Suprapubic skin (tissue), 4 donors: ENCODE data around the gene CEP76. TPM values are rescaled to one million over a fixed set of nuclear protein-coding genes. Genes with fewer than 3 reads are reported as not detected.

Experiments
- DNase-seq, 2 donors: peaks; one replicate each; pipeline ENCODE4 v3.0.0-alpha.2; 2019; ENCODE audit warnings: low spot score in 2 of 2
- H3K27ac ChIP-seq: fragments of 200-600 bp; sonication (generic); one replicate; pipeline ENCODE4 v1.5.1; 2019
- H3K27me3 ChIP-seq: fragments of 200-600 bp; sonication (generic); one replicate; pipeline ENCODE4 v1.5.1; 2019
- H3K36me3 ChIP-seq: fragments of 200-600 bp; sonication (generic); one replicate; pipeline ENCODE4 v1.5.1; 2019
- H3K4me1 ChIP-seq: fragments of 200-600 bp; sonication (generic); one replicate; pipeline ENCODE4 v1.5.1; 2019
- H3K4me3 ChIP-seq: fragments of 200-600 bp; sonication (generic); one replicate; pipeline ENCODE4 v1.5.1; 2019; ENCODE audit warnings: mild to moderate bottlenecking
- H3K9me3 ChIP-seq: fragments of 200-600 bp; sonication (generic); one replicate; pipeline ENCODE4 v1.5.1; 2019
- EP300 ChIP-seq: sonication (generic); formaldehyde crosslinking; IDR thresholded peaks from one replicate; pipeline ENCODE4 v1.6.1; 2017; ENCODE audit warnings: antibody characterized with exemption
- POLR2A ChIP-seq, 2 donors: fragments of 450-650 bp; IDR thresholded peaks; one replicate each; pipeline ENCODE4 v1.6.1; 2017; ENCODE audit warnings: antibody characterized with exemption in 2 of 2, mild to moderate bottlenecking in 2 of 2, moderate library complexity in 2 of 2
- POLR2AphosphoS5 ChIP-seq, 3 donors: sonication (generic); formaldehyde crosslinking; IDR thresholded peaks; one replicate each; pipeline ENCODE4 v1.6.1; 2017; ENCODE audit warnings: antibody characterized with exemption in 3 of 3
- WGBS: methylation state at CpG from one replicate; pipeline ENCODE4 v1.1.5; 2018; 5-methylcytosine and 5-hydroxymethylcytosine counted together
- total RNA-seq, 4 donors: library from RNA; depleted of rRNA; stranded (reverse); fragments of >200 nt; gene quantifications; one replicate each; pipeline ENCODE4 v1.1.0, GENCODE V29; 2016
- TF ChIP-seq, protein P1 (sequence below), 2 donors: fragments of 200-600 bp in 1 of 2; fragments of 450-650 bp in 1 of 2; sonication (generic) in 1 of 2; IDR thresholded peaks; one replicate each; pipeline ENCODE4 v1.5.1; 2016 to 2019; ENCODE audit warnings: antibody characterized with exemption in 2 of 2, mild to moderate bottlenecking in 1 of 2, moderate library complexity in 1 of 2

Gene CEP76
- total RNA-seq, 4 donors from 2014 or later = 6.5 to 14.8 (median 11.3) TPM

DNA sequence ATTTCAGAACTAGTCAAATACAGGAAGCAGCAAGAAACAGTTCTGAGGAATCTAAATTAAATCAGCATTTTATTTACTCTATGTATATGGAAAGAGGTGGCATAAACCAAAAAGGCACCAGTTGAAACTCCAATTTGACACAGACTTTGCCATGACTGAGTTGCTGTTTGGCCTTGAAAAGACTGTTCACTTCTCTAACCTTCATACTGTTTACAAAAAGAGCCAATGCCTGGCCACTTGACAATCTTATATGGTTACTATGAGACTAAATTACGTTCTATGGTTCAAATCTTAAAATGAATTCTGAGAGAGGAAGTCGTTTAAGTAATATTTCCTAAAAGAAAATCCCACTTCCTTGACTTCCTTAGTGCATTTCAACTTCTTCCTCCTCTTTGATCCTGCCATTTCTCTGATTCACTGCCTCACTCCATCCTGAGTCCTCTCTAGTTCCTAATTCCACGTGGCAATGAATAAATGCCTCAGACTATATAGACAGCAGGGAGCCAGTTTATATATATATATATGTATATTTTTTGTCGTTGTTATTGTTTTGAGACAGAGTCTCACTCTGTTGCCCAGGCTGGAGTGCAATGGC is 13.2 kb downstream of the CEP76 start:
- 84% methylated on average over 4 of the region's 4 CpGs for WGBS
- Histone ChIP-seq H3K4me3 (no peak overlapping the region), H3K27me3 (no peaks in the 10 kb centered on the region), H3K9me3 (no peaks in the 10 kb centered on the region), H3K4me1 (peaks cover 6% of the 10 kb centered on the region), H3K27ac (no peak overlapping the region), H3K36me3 (peaks cover 10% of the 10 kb centered on the region)
- DNase-seq = no peak
- no peak for TF ChIP-seq POLR2AphosphoS5 (IDR thresholded peaks at IDR 0.05)
- TF ChIP-seq, protein P1, sequence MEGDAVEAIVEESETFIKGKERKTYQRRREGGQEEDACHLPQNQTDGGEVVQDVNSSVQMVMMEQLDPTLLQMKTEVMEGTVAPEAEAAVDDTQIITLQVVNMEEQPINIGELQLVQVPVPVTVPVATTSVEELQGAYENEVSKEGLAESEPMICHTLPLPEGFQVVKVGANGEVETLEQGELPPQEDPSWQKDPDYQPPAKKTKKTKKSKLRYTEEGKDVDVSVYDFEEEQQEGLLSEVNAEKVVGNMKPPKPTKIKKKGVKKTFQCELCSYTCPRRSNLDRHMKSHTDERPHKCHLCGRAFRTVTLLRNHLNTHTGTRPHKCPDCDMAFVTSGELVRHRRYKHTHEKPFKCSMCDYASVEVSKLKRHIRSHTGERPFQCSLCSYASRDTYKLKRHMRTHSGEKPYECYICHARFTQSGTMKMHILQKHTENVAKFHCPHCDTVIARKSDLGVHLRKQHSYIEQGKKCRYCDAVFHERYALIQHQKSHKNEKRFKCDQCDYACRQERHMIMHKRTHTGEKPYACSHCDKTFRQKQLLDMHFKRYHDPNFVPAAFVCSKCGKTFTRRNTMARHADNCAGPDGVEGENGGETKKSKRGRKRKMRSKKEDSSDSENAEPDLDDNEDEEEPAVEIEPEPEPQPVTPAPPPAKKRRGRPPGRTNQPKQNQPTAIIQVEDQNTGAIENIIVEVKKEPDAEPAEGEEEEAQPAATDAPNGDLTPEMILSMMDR (IDR thresholded peaks at IDR 0.05) = no peak
- TF ChIP-seq EP300 = no peak
- TF ChIP-seq POLR2A (IDR thresholded peaks at IDR 0.05) = no peak

DNA sequence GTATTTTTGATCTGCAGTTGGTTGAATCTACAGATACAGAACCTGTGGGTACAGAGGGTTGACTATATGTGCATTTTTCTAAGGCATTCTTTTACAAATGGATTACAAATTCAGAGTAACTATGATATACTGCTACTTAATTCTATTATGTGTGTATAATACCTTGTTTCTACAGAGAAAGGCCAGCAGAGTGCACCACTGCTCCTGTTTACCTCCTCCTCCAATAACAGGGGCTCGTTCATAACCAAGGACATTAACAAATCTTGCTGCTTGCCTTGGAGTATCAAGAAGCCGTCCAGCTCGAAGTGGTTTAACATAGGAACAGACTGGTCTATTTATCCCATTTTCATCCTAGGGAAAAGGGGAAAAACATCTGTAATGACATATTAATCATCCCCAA is 16.4 kb downstream of the CEP76 start:
- Histone ChIP-seq H3K4me1 (no peaks in the 10 kb centered on the region), H3K4me3 (no peak overlapping the region), H3K27ac (no peak overlapping the region), H3K27me3 (no peaks in the 10 kb centered on the region), H3K9me3 (no peaks in the 10 kb centered on the region), H3K36me3 (peaks cover 26% of the 10 kb centered on the region)
- no peak for TF ChIP-seq POLR2A (IDR thresholded peaks at IDR 0.05)
- TF ChIP-seq, protein P1 (IDR thresholded peaks at IDR 0.05) = no peak
- no peak for TF ChIP-seq EP300
- no peak for TF ChIP-seq POLR2AphosphoS5 (IDR thresholded peaks at IDR 0.05)
- 77% methylated on average over 3 of the region's 3 CpGs for WGBS
- DNase-seq = no peak

DNA sequence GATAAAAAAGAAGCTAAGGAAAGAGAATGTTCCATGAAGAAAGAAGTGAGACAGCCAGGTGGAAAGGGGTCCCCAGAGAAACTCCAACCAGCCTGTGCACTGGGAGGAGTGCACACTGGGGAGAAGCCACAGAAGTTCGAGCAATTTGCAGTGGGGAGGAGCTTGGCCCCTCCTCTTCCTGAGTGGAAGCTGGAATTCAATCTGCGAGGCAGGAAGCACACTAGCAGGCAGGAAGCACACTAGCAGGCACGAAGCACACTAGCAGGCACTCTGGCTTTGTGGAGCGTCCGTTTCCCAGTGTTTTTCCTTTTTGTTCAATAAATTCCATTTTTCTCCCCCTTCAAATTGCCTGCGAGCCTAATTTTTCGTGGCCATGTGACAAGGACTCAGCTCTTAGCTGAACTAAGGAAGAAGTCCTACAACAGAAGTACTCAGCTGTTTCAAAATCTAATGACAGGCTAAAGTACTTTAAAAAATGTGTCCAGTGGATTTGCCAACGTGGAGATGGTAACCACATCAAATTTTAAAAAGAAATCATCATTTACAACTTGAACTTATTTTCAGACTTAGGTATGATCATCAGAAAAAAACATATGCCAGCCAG is 23.2 kb downstream of the CEP76 start:
- Histone ChIP-seq H3K4me1 (peaks cover 9% of the 10 kb centered on the region), H3K27ac (peak overlapping the region; percentile 72), H3K9me3 (no peaks in the 10 kb centered on the region), H3K36me3 (peaks cover 36% of the 10 kb centered on the region), H3K27me3 (no peaks in the 10 kb centered on the region), H3K4me3 (peak overlapping the region; percentile 32)
- 25% methylated on average over 8 of the region's 8 CpGs for WGBS
- TF ChIP-seq POLR2A (IDR thresholded peaks at IDR 0.05) (peak in 1 of 2 donors; percentile 39), POLR2AphosphoS5 (IDR thresholded peaks at IDR 0.05) (no peak), EP300 (no peak)
- TF ChIP-seq, protein P1 (IDR thresholded peaks at IDR 0.05) = no peak
- DNase-seq = peak in 1 of 2 donors; percentile 67

- Histone ChIP-seq H3K36me3 (peaks cover 5% of the 10 kb centered on the region), H3K27ac (no peak overlapping the region), H3K4me3 (no peak overlapping the region), H3K9me3 (no peaks in the 10 kb centered on the region), H3K27me3 (no peaks in the 10 kb centered on the region), H3K4me1 (no peaks in the 10 kb centered on the region)
- DNase-seq = no peak
- no peak for TF ChIP-seq EP300
- TF ChIP-seq POLR2A (IDR thresholded peaks at IDR 0.05) = no peak
- TF ChIP-seq, protein P1 (IDR thresholded peaks at IDR 0.05) = no peak
- WGBS = 83% methylated on average over 5 of the region's 5 CpGs
These were observed 34.5 kb downstream of the CEP76 start for GRCh38 chr18:12668041-12668440.

DNA sequence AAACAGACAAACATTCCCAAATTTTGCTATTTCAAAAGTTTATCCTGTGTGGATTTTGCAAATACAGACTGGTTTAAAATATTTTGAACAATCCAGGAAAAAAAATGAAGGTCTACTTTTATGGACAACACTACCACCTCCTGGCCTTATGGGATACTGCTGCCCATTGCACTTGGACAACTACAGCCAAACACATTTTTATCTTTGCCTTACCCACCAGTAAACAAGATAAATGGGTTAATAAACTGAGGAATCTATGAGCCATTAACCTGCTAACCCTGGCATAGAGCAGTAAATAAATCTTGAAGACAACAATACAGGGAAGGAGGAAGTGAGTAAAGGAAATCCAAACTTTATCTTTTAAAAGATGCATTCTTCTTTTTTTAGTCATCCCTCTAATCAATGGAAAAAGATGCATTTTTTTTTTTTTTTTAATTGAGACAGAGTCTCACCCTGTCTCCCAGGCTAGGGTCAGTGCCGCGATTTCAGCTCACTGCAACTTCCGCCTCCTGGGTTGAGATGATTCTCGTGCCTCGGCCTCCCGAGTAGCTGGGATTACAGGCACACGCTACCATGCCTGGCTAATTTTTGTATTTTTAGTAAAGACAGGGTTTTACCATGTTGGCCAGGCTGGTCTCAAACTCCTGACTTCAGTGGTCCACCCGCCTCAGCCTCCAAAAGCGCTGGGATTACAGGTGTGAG is 42.5 kb downstream of the CEP76 start:
- no peak overlapping the region for H3K4me3 ChIP-seq
- H3K4me1 ChIP-seq = peaks cover 21% of the 10 kb centered on the region
- no peaks in the 10 kb centered on the region for H3K27me3 ChIP-seq
- no peak for DNase-seq
- no peaks in the 10 kb centered on the region for H3K9me3 ChIP-seq
- no peaks in the 10 kb centered on the region for H3K36me3 ChIP-seq
- no peak for TF ChIP-seq POLR2A (IDR thresholded peaks at IDR 0.05)
- TF ChIP-seq, protein P1 (IDR thresholded peaks at IDR 0.05) = peak; percentile 82 to 89
- no peak overlapping the region for H3K27ac ChIP-seq
- 88% methylated on average over 9 of the region's 9 CpGs for WGBS
